Measurements from ENCODE around the gene FANCI. TPM values are rescaled to one million over a fixed set of nuclear protein-coding genes. Genes with fewer than 3 reads are reported as not detected.

FANCI gene
- total RNA-seq, result 15.5 TPM

GRCh38 chr15:89243691-89244573 is at the start of gene FANCI:
Gene FANCI (plus strand): TSS chr15:89243979. CDS start chr15:89247648, 3,669 bp downstream.

GRCh38 chr15:89221543-89221942 is 22.2 kb upstream of the FANCI start, which contains the start of gene RLBP1:
Gene RLBP1 (minus strand): TSS chr15:89221579. CDS start chr15:89218975, 2,604 bp downstream.

GRCh38 chr15:89334510-89335297 is 90.9 kb downstream of the FANCI start, which contains the start of gene POLG:
Gene POLG (minus strand): TSS chr15:89334824. CDS start chr15:89333754, 1,070 bp downstream.

Small RNAs within 50 kb of the gene (small RNA-seq; reads per million reads assigned to genes)
- not detected for gene MIR6766 (ENCODE audit: low replicate concordance)

Other genes starting within 250 kb of the FANCI start
- 48.5 TPM for gene ABHD2, start 155.5 kb upstream of the FANCI start, total RNA-seq
- gene RLBP1, start 22.4 kb upstream of the FANCI start, total RNA-seq, result not detected
- gene POLG, start 90.8 kb downstream of the FANCI start, total RNA-seq, result 75.6 TPM